Heart right ventricle (tissue), 16 donors: ENCODE measurements around the gene ZFYVE28. TPM values are rescaled to one million over a fixed set of nuclear protein-coding genes. Genes with fewer than 3 reads are reported as not detected.
A peak's percentile ranks its signal among the peaks of the same experiment; 100 is the strongest.

Source experiments
- ATAC-seq, 8 donors: fragments of 200-7000 bp; cut with Tn5 transposase; one replicate each; pipeline ENCODE4 v1.9.1; 2020; ENCODE audit warnings: mild to moderate bottlenecking in 8 of 8, moderate library complexity in 8 of 8, moderate number of reproducible peaks in 1 of 8
- DNase-seq, 2 donors: peaks; one replicate each; pipeline ENCODE4 v3.0.0-alpha.2; 2020
- H3K27ac ChIP-seq, 10 donors: fragments of 200-600 bp; sonication (generic) in 2 of 10; one replicate each; pipeline versions ENCODE4 v1.5.0 to v1.8.0; 2020 to 2022; ENCODE audit warnings: mild to moderate bottlenecking in 3 of 10
- H3K27me3 ChIP-seq, 7 donors: fragments of 200-600 bp; one replicate each; pipeline ENCODE4 v1.8.0; 2021 to 2022; ENCODE audit warnings: mild to moderate bottlenecking in 2 of 7
- H3K36me3 ChIP-seq, 9 donors: fragments of 200-600 bp; sonication (generic) in 1 of 9; one replicate each; pipeline versions ENCODE4 v1.5.0 to v1.8.0; 2020 to 2022; ENCODE audit warnings: mild to moderate bottlenecking in 2 of 9
- H3K4me1 ChIP-seq, 9 donors: fragments of 200-600 bp; sonication (generic) in 1 of 9; one replicate each; pipeline versions ENCODE4 v1.5.0 to v1.8.0; 2020 to 2022; ENCODE audit warnings: mild to moderate bottlenecking in 4 of 9
- H3K4me3 ChIP-seq, 10 donors: fragments of 200-600 bp; sonication (generic) in 2 of 10; one replicate each; pipeline versions ENCODE4 v1.5.0 to v1.8.0; 2020 to 2022; ENCODE audit warnings: mild to moderate bottlenecking in 7 of 10, moderate library complexity in 2 of 10
- H3K9me3 ChIP-seq, 11 donors: fragments of 200-600 bp in 10 of 11; sonication (generic) in 2 of 11; one replicate each; pipeline versions ENCODE4 v1.5.0 to v1.8.0; 2013 to 2022; ENCODE audit warnings: mild to moderate bottlenecking in 2 of 11, control low read depth in 1 of 11, moderate library complexity in 1 of 11
- CTCF ChIP-seq, 9 donors: fragments of 200-600 bp; sonication (generic) in 2 of 9; IDR thresholded peaks; one replicate each; pipeline versions ENCODE4 v1.5.0 to v1.8.0; 2021 to 2022; ENCODE audit warnings: antibody characterized with exemption in 9 of 9, mild to moderate bottlenecking in 5 of 9, moderate library complexity in 1 of 9
- WGBS, 2 donors: extraction: QIAGEN DNeasy Blood & Tissue Kit; methylation state at CpG; one replicate each; pipeline ENCODE4 v1.1.7; 2013; ENCODE audit warnings: inconsistent platforms in 1 of 2; 5-methylcytosine and 5-hydroxymethylcytosine counted together
- intact Hi-C, 10 donors: fragments of 100-400 bp; cut with DNase I; formaldehyde crosslinking; loops; one replicate each; pipeline versions ENCODE4 v1.11.1 to v1.14.2; 2022
- polyA plus RNA-seq, 2 donors: library from polyadenylated mRNA; stranded (reverse); fragments of 200-250 nt; gene quantifications; one replicate each; pipeline ENCODE4 v1.2.3, GENCODE V29; 2013
- total RNA-seq, 10 donors: library from RNA; stranded (reverse); fragmentation: NEBNext Ultra II Directional in 3 of 10; extraction: Animal tissue kit (Norgen Biotek cat#: 25700) in 3 of 10; gene quantifications; one replicate each; pipeline versions ENCODE4 v1.2.1 to v1.2.4, GENCODE V29; 2021 to 2023
- donor health status: Arrhythmogenic right ventricular cardiomyopathy.
- donor health status: ischemic (EF 13 %, LVEDD 7.1; RV severe dilation, severe dysfunction).
- donor health status: healthy with polysubstance abuse.
- donor health status: DM: no; HTN: yes; CAD: no.
- donor health status: DM: no; HTN: no; CAD: no.
- donor health status: ischemic (EF 25% LVEDD 6.9; RV normal size, moderate dysfunction).
- donor health status: ischemic (EF 25% LVEDD 5.7; RV mildly dilated, moderate dysfunction).
- donor health status: healthy.
- donor health status: DM: yes; HTN: yes; CAD: no.
- donor health status: Ischemic cardiomyopathy.
- donor health status: ischemic (EF 35%, LVEDD 5.7; RV mildly dilated, moderate dysfunction).
- donor health status: nonischemic (EF 11% LVEDD 7.7; RV severe dilation, severe dysfunction).
- donor health status: DM: yes; HTN: yes; CAD: no.
- donor health status: PGD.
- donor health status: ischemic (EF 29% LVEDD 5.4; RV normal size, mild dysfunction).
- donor health status: nonischemic (EF 23%, LVEDD 6.1; RV moderate dilation, normal function).

The ZFYVE28 gene
- total and polyA plus RNA-seq, 12 donors = 2.3 to 9.9 (median 3.5) TPM

- 83 to 84% methylated on average over 15 of the region's 15 CpGs for WGBS, 2 donors
- DNase-seq (no peak), ATAC-seq (no peak)
- TF ChIP-seq CTCF (IDR thresholded peaks at IDR 0.05) = no peak
- no peaks in the 10 kb centered on the region for H3K36me3 ChIP-seq
- no peaks in the 10 kb centered on the region for H3K9me3 ChIP-seq
- no peak overlapping the region for H3K27ac ChIP-seq
- H3K4me1 ChIP-seq = peaks cover 11 to 26% (median 14%) of the 10 kb centered on the region in 9 donors
- no peak overlapping the region for H3K4me3 ChIP-seq
- H3K27me3 ChIP-seq = no peaks in the 10 kb centered on the region
- intact Hi-C loops = loop anchor here in 1 of 10 donors (10.0 kb wide), 1 partner anchor 134 kb away; no protein-coding TSS in a partner anchor
Observed at GRCh38 chr4:2408401-2408958, 10.0 kb downstream of the ZFYVE28 start.

- peaks cover 6 to 25% (median 10%) of the 10 kb centered on the region in 9 donors for H3K4me1 ChIP-seq
- no peak for TF ChIP-seq CTCF (IDR thresholded peaks at IDR 0.05)
- no peak overlapping the region for H3K4me3 ChIP-seq
- 95 to 96% methylated on average over 3 of the region's 3 CpGs for WGBS, 2 donors
- no peak for DNase-seq
- no peaks in the 10 kb centered on the region for H3K9me3 ChIP-seq
- H3K36me3 ChIP-seq = no peaks in the 10 kb centered on the region
- ATAC-seq = no peak
- intact Hi-C loops = loop anchor here in 1 of 10 donors (10.0 kb wide), 1 partner anchor 133 kb away; no protein-coding TSS in a partner anchor
- H3K27ac ChIP-seq = no peak overlapping the region
- H3K27me3 ChIP-seq = peaks cover 0 to 3% (median 0%) of the 10 kb centered on the region in 7 donors
Observed at GRCh38 chr4:2407991-2408342, 10.5 kb downstream of the ZFYVE28 start.

- Histone ChIP-seq H3K27ac (no peak overlapping the region), H3K4me1 (peaks cover 2 to 25% (median 11%) of the 10 kb centered on the region in 9 donors), H3K36me3 (no peaks in the 10 kb centered on the region), H3K27me3 (peaks cover 0 to 14% (median 0%) of the 10 kb centered on the region in 7 donors), H3K9me3 (no peaks in the 10 kb centered on the region), H3K4me3 (no peak overlapping the region)
- WGBS, 2 donors = 61 to 67% methylated on average over 7 of the region's 7 CpGs
- no peak for DNase-seq
- peak in 1 of 8 donors; percentile 25 for ATAC-seq
- TF ChIP-seq CTCF (IDR thresholded peaks at IDR 0.05) = no peak
- intact Hi-C loops = loop anchor here in 1 of 10 donors (10.0 kb wide), 1 partner anchor 132 kb away; no protein-coding TSS in a partner anchor
Observed at GRCh38 chr4:2406920-2407319, 11.5 kb downstream of the ZFYVE28 start.

DNA sequence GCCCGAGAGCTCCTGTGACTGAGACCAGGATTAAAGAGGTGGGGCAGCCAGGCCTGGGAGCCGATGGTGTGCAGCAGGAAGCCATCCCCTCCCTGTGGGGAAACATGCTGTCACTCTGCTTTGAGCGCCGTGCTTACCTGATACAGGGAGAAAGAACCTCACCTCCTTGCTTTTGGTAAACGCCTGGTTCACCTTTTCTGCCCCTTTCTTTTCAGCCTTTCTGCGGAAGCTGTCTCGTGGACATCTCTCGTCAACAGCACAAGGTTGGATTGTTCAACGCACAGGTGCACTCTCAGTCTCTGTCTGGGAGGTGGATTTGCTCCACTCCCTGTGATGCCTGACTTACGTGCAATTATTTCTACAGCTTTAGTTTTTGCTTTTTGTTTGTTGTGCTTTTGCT, 12.0 kb downstream of the ZFYVE28 start:
- WGBS, 2 donors = 80 to 81% methylated on average over 10 of the region's 10 CpGs

More for the DNA sequence above, 12.0 kb downstream of the ZFYVE28 start:
- intact Hi-C loops = loop anchor here in 1 of 10 donors (10.0 kb wide), 1 partner anchor 132 kb away; no protein-coding TSS in a partner anchor
- no peak for TF ChIP-seq CTCF (IDR thresholded peaks at IDR 0.05)
- ATAC-seq (no peak), DNase-seq (no peak)
- H3K27ac ChIP-seq = no peak overlapping the region
- no peaks in the 10 kb centered on the region for H3K9me3 ChIP-seq
- H3K27me3 ChIP-seq = peaks cover 0 to 19% (median 0%) of the 10 kb centered on the region in 7 donors
- no peak overlapping the region for H3K4me3 ChIP-seq
- H3K4me1 ChIP-seq = peaks cover 3 to 25% (median 16%) of the 10 kb centered on the region in 9 donors
- H3K36me3 ChIP-seq = no peaks in the 10 kb centered on the region
